ENCODE data around the gene NAT14.

DNA sequence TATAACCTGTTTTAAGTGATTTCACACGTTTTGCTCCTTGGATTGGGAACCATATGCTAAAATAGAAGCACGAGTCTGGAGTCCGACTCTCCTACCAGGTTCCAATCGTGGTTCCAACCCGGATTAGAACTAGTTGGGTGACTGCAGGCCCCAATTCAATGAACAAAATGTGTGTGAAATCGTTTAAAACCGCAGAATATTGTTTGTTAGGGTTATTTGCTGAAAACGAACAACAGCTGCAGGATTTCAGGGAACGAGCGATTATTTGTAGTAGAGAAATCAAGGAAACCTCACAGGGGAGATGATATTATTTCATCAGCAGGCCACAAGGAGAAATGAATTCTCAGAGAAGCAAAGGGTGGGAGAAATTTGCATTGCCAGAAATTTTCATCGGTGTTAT, 20.0 kb downstream of the NAT14 start:
- TF ChIP-seq POLR2A (IDR thresholded peaks at IDR 0.05; ENCODE audit: low read length) (no peak), GATA1 (IDR thresholded peaks at IDR 0.05; ENCODE audit: low read depth, low read length) (no peak)
